Measurements from ENCODE around the gene LAMC3. TPM values are rescaled to one million over a fixed set of nuclear protein-coding genes. Genes with fewer than 3 reads are reported as not detected.
A peak's percentile ranks its signal among the peaks of the same experiment; 100 is the strongest.

The LAMC3 gene
- total RNA-seq, 1 donor = under 0.01 TPM

GRCh38 chr9:131038256-131039128 lies 29.5 kb downstream of the LAMC3 start:
- no peak for DNase-seq (ENCODE audit: low read depth in 2 of 3, low spot score in 2 of 3)

GRCh38 chr9:131039129-131039954 lies 30.4 kb downstream of the LAMC3 start:
- no peak for DNase-seq (ENCODE audit: low read depth in 2 of 3, low spot score in 2 of 3)

- no peak for DNase-seq (ENCODE audit: low read depth in 2 of 3, low spot score in 2 of 3)
Measured at GRCh38 chr9:131042666-131043065, 33.7 kb downstream of the LAMC3 start.

- DNase-seq (ENCODE audit: low read depth in 2 of 3, low spot score in 2 of 3) = peak in 2 of 3 donors; percentile 36 to 61
Measured at GRCh38 chr9:131043087-131043486, 34.1 kb downstream of the LAMC3 start.

GRCh38 chr9:131043646-131044045 lies 34.7 kb downstream of the LAMC3 start:
- no peak for DNase-seq (ENCODE audit: low read depth in 2 of 3, low spot score in 2 of 3)

- no peak for DNase-seq (ENCODE audit: low read depth in 2 of 3, low spot score in 2 of 3)
Measured at GRCh38 chr9:131045300-131046092, 36.5 kb downstream of the LAMC3 start.

GRCh38 chr9:131046093-131046380 lies 37.1 kb downstream of the LAMC3 start:
- no peak for DNase-seq (ENCODE audit: low read depth in 2 of 3, low spot score in 2 of 3)

GRCh38 chr9:131046581-131047202 lies 37.7 kb downstream of the LAMC3 start:
- DNase-seq (ENCODE audit: low read depth in 2 of 3, low spot score in 2 of 3) = peak; percentile 54 to 79 (median 73)

GRCh38 chr9:131048332-131048731 lies 39.4 kb downstream of the LAMC3 start:
- no peak for DNase-seq (ENCODE audit: low read depth in 2 of 3, low spot score in 2 of 3)

- DNase-seq (ENCODE audit: low read depth in 2 of 3, low spot score in 2 of 3) = no peak
Measured at GRCh38 chr9:131048820-131049219, 39.8 kb downstream of the LAMC3 start.

GRCh38 chr9:131049829-131050715 lies 41.1 kb downstream of the LAMC3 start:
- peak in 2 of 3 donors; percentile 26 to 41 for DNase-seq (ENCODE audit: low read depth in 2 of 3, low spot score in 2 of 3)

- no peak for DNase-seq (ENCODE audit: low read depth in 2 of 3, low spot score in 2 of 3)
Measured at GRCh38 chr9:131050831-131051230, 41.9 kb downstream of the LAMC3 start.

GRCh38 chr9:131051592-131052517 lies 42.9 kb downstream of the LAMC3 start:
- DNase-seq (ENCODE audit: low read depth in 2 of 3, low spot score in 2 of 3) = no peak

- DNase-seq (ENCODE audit: low read depth in 2 of 3, low spot score in 2 of 3) = no peak
Measured at GRCh38 chr9:131053896-131054295, 44.9 kb downstream of the LAMC3 start.

GRCh38 chr9:131056781-131057506 lies 48.0 kb downstream of the LAMC3 start:
- no peak for DNase-seq (ENCODE audit: low read depth in 2 of 3, low spot score in 2 of 3)

GRCh38 chr9:131060900-131061630 lies 52.1 kb downstream of the LAMC3 start:
- DNase-seq (ENCODE audit: low read depth in 2 of 3, low spot score in 2 of 3) = no peak

GRCh38 chr9:131062969-131063368 lies 54.0 kb downstream of the LAMC3 start:
- no peak for DNase-seq (ENCODE audit: low read depth in 2 of 3, low spot score in 2 of 3)
